ENCODE results near the gene TMEM52B.

DNA sequence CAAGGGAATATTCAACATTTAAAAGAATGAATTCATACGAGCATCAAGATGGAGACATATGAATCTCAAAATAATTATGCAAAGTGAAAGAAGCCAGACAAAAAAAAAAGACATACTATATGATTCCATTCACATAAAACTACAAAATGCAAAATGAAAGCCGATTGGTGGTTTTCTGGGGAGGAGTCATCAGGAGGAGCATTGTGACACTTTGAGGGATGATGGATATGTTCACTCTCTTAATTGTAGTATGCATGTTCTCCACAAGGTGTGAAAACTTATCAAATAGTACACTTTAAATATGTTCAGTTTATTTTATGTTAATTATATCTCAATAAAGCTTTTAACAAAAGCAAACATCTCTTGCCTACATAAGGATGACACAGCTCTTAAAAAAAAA lies 20.4 kb upstream of the TMEM52B start:
- TF ChIP-seq, protein P1, sequence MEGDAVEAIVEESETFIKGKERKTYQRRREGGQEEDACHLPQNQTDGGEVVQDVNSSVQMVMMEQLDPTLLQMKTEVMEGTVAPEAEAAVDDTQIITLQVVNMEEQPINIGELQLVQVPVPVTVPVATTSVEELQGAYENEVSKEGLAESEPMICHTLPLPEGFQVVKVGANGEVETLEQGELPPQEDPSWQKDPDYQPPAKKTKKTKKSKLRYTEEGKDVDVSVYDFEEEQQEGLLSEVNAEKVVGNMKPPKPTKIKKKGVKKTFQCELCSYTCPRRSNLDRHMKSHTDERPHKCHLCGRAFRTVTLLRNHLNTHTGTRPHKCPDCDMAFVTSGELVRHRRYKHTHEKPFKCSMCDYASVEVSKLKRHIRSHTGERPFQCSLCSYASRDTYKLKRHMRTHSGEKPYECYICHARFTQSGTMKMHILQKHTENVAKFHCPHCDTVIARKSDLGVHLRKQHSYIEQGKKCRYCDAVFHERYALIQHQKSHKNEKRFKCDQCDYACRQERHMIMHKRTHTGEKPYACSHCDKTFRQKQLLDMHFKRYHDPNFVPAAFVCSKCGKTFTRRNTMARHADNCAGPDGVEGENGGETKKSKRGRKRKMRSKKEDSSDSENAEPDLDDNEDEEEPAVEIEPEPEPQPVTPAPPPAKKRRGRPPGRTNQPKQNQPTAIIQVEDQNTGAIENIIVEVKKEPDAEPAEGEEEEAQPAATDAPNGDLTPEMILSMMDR (conservative IDR thresholded peaks at IDR 0.05; ENCODE audit: low read depth, low read length) = no peak
- no peak for TF ChIP-seq EZH2 (IDR thresholded peaks at IDR 0.05; ENCODE audit: borderline replicate concordance, low read depth, low read length, poor library complexity, severe bottlenecking)

Measured in A673 (cell line).